ENCODE results near the gene TPST2.

- TF ChIP-seq POLR2AphosphoS5 (IDR thresholded peaks at IDR 0.05; ENCODE audit: low read depth, low read length) (no peak), CTCF (IDR thresholded peaks at IDR 0.05 in 2 of 3, conservative IDR thresholded peaks at IDR 0.05 in 1 of 3; ENCODE audit: borderline replicate concordance in 1 of 3, insufficient read depth in 1 of 3, low read depth in 2 of 3, low read length in 2 of 3) (no peak), POLR2A (IDR thresholded peaks at IDR 0.05; ENCODE audit: borderline replicate concordance, extremely low read depth, insufficient read depth, insufficient read length) (no peak)
Measured at GRCh38 chr22:26597480-26597879, 7.5 kb upstream of the TPST2 start.

Measured in HCT116 (cell line).